ENCODE measurements around the gene BDKRB2.

Gene BDKRB2

DNA sequence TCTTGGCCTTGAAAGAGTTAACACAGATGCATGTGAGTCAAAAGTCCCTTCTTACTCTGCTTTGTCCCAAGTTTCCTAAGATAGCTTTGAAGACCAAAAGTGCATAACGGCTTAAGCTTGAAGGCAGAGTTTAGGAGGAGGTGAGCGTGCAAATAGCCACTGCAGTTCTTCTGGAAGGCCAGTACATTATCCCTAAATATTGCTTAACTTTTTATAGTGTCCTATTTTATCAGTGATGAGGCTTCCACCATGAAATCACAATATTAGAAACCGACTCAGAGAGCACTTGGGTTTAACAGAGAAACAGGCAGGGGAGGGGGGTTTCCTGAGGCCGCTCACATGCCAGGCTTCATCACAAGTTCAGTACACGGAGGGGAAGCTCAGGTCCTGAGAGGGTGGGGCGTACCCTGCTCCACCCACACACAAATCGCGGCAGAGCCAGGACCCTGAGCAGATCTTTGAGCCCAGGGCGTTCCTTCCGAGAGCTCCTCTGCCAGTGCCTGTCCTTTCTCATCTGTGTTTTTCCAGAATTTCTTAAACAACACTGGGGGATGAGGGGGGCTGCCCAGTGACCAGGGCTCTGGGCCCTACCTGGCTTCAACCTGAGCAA, 26.8 kb upstream of the BDKRB2 start:
- DNase-seq: peak; percentile 29

DNA sequence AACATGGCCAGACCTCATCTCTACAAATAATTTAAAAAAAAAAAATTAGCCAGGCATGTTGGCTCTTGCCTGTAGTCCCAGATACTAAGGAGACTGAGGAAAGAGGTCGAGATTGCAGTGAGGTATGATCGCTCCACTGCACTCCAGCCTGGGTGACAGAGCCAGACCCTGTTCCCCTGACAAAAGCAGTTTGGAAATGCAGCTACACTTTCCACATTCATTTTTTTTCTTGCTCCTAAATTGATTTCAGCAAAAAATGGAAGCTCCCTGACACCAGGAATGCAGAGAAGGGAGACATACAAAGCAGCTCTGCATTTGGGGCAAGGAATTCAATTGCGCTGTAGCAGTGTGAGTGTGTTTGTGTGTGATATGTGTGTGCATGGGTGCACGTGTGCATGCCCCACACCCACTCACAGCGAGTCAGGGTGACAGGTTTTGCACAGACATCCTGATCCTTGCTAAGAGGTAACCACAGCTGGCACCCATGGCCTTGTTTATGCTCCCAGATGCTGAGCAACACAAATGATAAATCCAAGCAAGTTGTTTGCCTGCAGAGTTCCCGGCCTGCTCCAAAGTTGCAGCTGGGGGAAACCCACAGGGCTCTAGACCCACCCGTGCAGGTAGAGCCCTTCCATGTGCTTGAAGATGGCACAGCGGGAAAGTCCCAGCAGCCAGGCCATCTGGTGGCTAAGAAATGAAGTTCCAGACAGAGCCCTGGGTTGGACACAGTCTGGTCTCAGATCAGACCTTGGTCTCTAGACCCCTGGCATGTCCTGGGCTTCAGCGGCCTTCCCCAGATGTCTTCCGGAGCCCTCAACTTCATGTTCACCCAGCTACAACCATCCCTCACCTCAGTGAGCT, 25.9 kb upstream of the BDKRB2 start:
- no peak for DNase-seq

DNA sequence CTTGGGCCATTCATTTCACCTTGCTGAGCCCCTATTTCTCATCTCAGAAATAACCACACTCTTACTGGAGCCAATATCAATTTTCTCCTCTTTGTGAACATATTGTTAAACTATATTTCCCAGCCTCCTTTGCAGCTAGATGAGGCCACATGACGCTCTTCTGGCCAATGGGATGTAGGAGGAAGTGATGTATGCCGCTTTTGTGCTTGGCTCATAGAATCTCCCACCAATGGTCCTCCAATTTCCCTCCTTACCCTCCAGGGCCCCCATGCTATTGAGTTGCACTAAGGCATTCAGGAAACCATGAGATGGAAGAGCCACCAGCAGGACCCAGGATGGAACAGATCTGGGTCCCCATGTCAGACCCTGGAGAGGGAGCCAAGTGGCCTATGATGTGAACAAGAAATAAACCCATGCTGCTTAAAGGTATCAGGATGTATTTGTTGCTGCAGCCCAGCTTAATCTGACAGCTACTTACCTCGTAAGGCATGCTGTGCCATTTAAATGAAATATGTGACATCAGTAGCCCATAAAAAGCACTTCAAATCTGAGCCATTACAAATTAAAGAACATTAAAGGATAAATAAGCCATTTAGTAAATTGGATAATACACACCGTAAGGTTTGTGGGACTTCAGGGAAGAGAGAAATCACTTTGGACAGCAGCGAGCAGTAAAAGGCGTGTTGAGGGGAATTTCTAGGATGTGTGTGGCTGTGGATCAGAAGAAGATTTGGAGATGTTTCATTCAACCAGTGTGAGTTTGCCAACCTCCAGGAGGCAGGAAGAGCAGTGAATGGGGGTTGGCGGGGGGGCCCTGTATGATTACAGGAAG, 24.4 kb upstream of the BDKRB2 start:
- DNase-seq: no peak

DNA sequence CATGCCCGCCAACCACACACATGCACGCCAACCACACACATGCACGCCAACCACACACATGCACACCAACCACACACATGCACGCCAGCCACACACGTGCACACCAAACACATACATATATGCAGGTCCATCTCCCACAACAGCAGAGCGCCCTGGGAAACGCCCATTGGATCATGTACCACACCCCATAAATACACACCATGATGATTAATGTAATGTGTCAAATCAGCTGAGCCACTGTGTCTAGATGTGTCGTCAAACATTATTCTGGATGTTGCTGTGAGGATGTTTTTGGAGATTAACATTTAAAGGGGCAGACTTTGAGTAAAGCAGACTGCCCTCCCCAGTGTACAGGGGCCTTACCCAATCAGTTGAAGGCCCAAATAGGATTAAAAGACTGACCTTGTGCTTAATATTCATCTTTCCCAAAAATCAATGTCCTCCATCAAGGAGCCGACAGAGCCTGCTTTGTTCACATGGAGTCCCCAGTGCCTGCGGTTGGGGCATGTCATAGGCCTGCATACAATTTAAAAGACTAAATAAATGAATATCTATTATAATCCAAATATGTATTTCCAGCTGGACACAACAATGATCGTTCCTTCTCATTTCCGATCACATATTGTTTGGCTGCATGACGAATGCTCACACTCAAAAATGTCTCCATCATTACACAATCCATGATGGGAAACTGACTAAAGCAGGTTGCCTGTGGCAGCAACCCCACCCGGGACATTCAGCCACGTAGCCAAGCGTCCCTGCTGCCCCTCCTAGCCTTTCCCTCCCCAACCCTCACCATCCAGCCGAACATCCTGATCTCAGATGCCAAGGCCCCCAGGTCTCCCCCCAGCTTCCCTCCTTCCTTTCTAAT, 23.2 kb upstream of the BDKRB2 start:
- DNase-seq: no peak

DNA sequence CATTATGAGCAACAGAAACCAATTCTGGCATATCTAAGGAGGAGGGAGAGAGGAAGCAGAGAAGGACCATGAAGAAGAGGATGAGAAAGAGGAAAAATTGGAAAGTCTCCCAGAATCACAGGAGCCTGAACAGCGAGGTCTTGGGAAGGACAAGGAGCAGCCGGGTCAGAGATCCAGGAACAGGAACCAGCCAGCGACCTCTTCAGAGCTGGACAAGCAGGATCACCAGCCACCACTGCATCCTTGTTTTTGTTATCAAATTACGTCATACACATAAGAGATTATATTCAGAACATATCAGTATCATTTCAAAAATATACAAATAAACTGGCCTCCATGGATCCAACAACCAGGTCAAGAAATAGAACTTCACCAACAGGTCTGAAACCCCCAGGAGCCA, 22.1 kb upstream of the BDKRB2 start:
- DNase-seq: no peak

DNA sequence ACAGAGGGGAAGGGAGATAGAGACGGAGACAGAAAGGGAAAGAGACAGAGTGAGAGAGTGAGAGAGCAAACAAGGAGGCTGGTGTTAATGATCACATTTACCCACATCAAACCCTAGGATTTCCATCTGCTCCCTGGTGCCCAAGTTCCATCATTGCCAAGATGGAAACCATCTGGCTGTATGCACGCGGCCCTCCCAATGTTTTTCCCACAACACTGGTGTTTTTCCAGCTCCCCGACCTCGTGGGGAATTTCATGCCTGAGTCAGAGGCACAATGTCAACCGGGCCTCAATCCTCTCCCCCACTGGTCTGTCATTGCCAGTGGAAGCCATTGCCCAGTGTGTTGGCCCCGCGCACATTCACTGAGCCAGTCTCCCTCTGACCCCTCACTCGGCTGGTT, 19.9 kb upstream of the BDKRB2 start:
- no peak for DNase-seq

DNA sequence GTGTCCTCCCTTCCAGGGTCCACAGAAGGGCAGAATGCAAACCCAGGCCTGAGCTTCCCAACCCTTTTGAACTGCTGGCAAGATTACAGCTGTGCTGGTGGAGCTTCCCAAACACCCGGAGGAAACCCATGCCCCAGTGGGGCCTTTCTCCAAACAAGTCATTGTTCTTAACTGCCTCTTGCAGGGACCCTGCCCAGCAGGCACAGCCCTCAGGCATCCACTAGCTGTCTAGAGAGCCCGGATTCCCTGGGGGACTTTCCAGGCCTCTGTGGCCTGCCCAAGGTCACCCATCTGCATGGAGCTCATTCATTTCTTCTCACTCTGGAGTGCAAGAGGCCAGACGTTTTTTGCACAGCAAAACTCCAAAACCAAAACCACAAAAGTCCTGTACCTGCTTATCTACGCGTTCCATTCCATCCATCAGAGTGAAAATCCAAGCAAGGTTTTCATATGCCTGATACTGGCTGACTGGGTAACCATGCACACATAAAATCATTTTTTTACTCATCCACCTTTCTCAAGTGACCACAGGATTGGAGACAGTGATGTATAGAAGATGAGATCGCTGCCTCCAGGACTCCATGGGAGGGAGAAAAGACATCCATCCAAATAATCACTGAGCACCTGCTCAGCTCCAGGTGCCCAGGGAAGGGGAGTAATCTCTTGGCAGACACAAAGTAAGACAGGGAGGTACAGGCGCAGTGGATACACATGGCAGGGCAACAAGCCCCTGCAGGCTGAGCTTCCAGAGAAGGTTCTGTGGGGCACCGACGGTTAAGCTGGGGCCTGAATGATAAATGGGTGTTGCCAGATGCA, 17.2 kb upstream of the BDKRB2 start:
- DNase-seq: no peak

DNA sequence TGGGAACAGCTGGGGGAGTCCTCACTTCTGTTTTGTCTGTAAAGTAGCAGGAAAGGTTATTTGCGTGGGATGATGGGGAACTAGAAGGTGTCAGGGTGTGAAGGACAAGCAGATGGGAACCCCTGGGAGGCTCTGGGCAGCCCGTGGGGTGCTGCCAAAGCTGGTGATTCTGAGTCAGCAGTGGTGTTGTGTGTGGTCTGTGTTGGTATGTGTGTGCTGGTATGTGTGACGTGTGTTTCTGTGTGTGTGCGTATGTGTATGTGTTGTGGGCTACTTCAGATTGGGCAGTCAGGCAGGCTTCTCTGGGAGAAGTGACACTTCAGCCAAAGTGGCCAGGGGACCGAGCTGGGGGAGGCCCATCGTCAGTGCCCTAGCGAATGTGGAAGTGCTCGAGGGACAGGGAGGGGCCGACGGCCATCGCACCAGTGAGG, 15.3 kb upstream of the BDKRB2 start:
- no peak for DNase-seq

DNA sequence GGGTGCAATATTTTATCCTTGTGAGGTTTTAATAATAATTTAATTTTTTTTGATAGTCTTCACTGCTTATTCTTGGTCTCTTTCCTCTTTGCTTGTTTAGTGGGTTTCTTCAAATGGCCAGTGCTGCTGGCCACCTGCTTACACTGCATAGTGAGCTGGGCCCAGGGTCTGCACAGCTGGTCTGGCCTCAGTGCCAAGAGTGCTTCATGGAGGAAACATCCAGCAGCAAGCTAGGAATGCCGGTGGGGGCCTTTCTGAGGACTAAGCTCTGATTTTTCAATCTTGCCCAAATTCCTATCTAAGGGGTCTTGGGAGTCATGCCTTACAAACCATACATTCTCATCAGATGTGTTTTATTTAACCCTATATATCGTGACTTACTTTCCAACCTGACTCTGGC, 13.3 kb upstream of the BDKRB2 start:
- no peak for DNase-seq

DNA sequence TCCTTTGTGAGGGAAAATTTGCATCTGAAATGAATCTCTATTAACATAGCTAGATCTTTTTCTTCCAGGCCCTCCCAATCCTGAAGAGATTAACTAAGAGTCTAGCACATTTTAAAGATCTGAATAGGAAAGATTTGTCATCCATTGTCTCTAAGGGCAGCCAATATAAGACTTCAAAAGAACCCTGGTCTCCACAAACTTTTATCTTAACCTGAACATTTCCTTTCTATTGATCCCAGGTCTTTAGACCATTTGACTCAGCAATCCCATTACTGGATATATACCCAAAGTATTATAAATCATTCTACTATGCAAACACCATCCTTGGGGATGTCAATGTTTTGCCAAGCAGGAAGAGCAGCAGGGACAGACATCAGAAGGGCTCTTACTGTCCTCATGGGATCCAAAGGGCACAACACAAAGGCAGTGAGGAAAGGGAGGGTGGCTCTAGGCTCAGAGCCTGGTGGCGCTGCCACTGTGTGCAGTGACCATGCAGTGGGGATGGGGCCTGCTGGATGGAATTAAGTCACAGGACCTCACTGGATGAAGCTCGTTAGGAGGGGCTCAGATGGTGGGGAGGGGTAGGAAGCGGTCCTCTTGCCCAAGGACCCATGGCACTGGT, 12.7 kb upstream of the BDKRB2 start:
- DNase-seq: no peak

DNA sequence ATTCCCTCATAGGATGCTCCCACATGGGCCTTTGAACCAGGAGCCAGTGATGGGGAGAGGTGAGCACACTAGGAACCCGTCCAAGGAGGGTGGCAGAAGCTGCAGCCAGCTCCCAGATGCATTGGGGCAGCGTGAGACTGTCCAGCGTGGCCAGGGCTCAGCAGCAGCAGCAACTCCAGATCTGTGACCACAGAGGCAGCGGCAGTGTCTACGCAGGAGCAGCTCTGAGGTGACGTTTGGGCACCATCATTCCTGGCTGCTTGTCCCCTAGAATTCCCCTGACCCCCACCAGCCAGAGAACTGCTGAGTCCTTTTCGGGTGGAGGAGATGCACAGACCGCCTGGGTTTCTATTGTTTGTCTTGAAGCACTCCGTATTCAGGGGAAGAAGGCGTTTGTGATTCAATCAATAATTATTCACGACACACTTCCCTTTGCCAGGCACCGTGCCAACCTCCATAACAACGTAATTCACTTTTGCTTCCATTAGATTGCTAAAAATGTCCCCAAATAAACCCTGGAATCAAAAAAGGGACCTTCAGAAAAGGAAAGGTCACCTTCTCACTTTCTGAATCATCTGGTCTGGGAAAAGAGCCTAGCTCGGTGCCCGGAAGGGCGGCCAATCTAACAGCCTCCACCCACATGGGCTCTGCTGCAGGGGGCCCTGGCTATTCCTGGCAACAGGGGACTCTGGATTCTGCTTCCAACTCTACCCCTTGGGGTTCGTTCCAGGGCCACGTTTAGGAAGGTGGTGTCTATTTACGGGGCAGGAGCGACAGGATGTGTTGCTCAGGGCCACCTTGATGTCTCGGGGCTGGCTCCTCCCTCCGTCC, 11.4 kb upstream of the BDKRB2 start:
- no peak for DNase-seq

DNA sequence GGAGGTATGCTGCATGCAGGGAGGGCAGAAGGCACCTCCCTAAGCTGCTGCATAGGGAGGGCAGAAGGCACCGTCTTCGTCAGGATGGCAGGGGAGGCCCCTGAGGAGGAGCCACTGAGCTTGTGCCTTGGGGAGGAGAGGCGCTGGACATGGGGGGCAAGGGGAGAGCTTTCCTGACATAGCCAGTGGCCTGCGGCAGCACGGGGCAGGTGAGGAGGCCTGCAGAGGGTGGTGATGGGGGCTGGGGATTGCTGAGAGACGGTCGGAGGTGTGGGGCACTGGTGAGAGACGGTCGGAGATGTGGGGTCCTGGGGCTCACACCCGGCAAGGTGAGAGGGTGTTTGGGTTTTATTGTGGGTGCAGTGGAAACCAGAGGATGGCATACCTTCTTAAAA, 10.4 kb upstream of the BDKRB2 start:
- DNase-seq: no peak

DNA sequence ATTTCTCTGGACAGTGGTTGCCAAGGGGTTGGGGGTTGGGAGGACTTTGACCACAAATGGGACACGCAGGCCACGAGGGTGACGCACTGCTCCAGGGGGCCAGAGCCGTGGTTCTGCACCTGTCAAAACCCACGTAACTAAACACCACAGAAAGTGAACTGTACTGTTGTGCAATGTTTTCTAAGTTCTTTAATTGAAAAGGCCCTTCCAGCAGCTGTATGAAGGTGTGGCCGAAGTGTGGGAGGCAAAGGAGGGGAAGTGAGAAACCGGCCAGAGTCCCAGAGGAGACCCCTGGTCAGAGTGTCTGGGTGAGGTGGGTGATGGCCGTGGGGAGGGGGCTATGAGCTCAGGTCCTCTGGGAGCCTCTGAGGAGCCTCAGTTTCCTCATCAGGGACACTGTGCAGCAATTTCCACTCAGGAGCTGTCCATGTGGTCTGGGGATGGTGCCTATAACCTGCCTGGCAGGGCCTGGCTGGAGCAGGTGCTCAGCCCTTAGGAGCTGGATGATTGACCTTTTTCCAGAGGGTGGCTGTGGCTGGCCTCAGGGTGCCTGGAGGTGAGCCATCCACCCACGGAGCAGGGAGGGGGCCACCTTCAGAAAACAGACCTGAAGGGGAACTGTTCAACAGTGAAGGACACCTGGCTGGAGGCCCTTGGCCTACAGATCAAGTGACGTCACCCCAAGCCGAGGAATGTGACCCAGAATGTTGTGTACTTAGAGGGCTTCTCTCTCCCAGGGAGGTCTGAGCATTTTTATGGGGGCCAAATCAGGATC, 9.8 kb upstream of the BDKRB2 start:
- DNase-seq: no peak

DNA sequence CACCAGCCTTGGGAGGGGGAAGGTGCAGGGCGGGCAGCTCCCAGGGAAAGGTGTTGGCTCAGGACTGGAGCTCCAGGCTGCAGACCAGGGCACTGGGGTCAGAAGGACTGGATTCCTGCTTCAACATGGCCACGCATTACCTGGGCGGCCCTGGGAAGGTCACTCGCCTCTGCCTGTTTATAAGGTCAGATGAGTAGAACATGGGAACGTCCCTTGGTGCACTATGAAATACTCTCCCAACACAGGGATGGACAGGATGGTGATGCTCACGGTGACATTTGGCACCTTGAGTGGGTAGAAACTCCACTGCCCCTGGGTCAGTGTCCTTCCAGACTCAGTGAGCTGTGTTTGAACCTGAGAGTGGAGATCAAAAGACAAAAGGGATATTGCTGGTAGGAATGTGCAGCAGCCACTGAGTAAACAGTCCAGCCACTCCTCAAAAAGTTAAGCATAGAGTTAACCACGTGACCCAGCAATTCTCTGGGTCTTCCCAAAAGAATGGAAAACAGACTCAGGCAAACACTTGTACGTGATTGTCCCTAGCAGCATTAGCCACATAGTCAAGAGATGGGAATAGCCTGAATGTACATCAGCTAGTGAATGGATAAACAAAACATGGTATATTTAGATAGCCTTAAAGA, 9.1 kb upstream of the BDKRB2 start:
- no peak for DNase-seq

DNA sequence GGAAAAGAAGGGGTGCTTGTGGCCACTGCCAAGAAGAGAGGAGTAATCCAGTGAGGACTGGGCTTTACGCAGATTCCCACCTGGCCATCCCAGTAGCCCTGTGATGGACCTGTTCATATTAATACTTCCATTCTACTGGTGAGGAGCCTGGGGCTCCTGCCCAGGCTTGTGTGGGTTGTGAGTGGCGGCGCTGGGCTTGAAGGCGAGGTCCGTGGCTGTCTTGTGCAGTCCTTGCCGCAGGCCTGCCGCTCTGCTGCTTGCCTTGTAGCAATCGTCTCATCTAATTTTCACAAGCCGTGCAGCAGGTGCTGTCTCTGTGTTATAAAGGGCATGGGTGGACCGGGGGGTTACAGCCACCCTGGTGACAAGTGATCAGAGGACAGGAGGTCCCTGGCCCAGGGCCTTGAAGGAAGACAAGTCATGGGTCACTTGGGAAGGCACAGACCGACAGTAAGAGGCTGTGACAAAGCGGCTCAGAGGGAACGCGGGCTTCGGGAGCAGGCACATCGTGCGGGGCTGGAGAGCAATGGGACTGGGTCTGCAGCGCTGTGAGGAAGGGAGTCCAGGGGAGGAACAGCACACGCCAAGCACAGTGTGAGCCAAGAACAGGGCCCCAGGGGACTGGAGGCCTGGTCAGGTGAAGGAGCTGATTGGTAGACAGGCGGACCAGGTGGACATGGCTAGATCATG, 7.3 kb upstream of the BDKRB2 start:
- DNase-seq: no peak

DNA sequence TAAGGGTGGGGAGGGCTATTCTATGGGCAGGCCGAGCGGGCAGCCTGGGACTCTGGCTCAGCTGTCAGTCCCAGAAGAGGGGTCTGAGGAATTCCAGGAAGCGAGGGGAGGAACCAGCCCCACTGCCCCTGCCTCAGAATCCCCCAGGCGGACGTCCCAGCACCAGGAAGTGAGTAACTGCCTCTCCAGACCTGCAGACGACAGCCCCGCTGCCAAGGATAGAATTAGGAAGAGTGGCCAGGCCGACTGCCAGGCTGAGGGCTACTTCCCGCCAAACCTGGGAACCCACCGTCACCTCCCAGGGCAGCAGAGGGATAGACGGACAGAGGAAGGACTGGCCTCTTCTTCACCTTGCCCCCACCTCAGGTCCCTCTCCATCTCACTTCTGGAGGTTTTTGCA, 6.7 kb upstream of the BDKRB2 start:
- no peak for DNase-seq

DNA sequence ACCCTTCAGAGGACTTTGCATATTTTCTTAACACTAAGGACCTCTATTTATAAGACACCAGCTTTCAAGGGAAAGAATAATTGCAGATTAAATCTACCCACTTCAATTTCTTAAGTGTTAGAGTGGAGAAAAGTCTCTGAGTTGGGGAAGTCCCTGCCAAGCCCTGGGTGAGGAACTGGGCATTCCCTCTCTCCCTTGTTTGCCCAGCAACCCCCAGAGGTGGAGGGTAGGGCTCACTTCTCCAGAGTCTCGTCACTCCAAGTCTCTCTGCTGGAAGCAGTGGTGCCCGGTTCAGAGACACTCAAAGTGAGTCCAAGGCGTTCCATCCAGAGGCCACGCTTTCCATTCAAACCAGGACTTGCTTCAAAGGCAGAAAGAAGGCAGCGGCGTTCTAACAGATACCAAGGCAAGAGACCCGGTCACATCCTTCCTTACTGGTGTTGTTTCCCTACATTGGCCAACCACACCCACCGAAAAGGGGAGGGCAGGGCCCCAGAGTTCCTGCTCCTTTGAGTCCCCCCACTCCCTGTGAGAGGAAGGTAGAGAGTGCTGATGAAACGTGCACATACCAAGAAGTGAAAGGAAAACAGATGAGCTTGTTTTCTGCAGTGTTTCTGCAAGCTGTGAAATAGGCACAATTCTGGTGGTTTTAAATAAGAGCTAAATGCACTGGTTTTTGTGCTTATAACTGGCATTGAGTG, 6.1 kb upstream of the BDKRB2 start:
- peak; percentile 36 for DNase-seq

DNA sequence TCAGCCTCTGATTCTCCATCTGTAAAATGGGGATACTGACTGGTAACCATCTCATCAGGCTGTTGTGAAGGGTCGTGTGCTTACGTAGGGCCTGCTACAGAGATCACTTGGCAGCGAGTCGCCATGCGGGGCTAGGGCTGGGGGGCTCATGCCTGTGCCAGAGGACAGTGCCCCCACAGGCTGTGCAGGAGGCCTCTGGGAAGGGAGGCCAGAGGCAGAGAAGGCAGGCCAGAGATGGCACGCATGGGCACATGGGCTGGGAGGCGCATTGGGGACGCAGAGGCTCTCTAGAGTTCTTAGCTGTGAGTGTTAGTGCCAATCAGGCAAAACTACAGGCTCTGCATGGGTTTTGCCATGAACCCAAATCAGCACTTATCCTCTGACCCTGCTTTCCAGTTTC, 3.5 kb upstream of the BDKRB2 start:
- DNase-seq: no peak
